Lower leg skin (tissue), 4 donors: Measurements from ENCODE around the gene UBTD1. TPM values are rescaled to one million over a fixed set of nuclear protein-coding genes. Genes with fewer than 3 reads are reported as not detected.

Experiments used
- DNase-seq, 2 donors: peaks; one replicate each; pipeline ENCODE4 v3.0.0-alpha.2; 2019; ENCODE audit warnings: low spot score in 2 of 2
- H3K4me3 ChIP-seq: fragments of 200-600 bp; sonication (generic); 2 replicates; pipeline ENCODE4 v1.5.1; 2017; ENCODE audit warnings: mild to moderate bottlenecking, low read depth; ENCODE audit not compliant: poor library complexity, severe bottlenecking
- CTCF ChIP-seq, 3 donors: fragments of 450-650 bp; IDR thresholded peaks; one replicate each; pipeline ENCODE4 v1.5.1; 2016; ENCODE audit warnings: antibody characterized with exemption in 3 of 3, mild to moderate bottlenecking in 3 of 3, moderate library complexity in 2 of 3
- POLR2A ChIP-seq, 2 donors: fragments of 450-650 bp; IDR thresholded peaks; one replicate each; pipeline ENCODE4 v1.6.1; 2016 to 2017; ENCODE audit warnings: antibody characterized with exemption in 2 of 2, mild to moderate bottlenecking in 1 of 2, moderate library complexity in 1 of 2
- WGBS, 2 donors: methylation state at CpG; one replicate each; pipeline ENCODE4 v1.1.5; 2018; 5-methylcytosine and 5-hydroxymethylcytosine counted together
- intact Hi-C: fragments of 100-400 bp; cut with DNase I; formaldehyde crosslinking; loops from one replicate; pipeline ENCODE4 v1.15.0; 2023; ENCODE audit warnings: low total_unique reads
- total RNA-seq, 4 donors: library from RNA; depleted of rRNA; stranded (reverse); fragments of >200 nt; gene quantifications; one replicate each; pipeline ENCODE4 v1.1.0, GENCODE V29; 2016

UBTD1 gene
- total RNA-seq, 4 donors from 2014 or later = 42.7 to 60.6 (median 59.6) TPM

- 91 to 97% methylated on average over 5 of the region's 5 CpGs for WGBS, 2 donors
- no peak for TF ChIP-seq POLR2A (IDR thresholded peaks at IDR 0.05)
- TF ChIP-seq CTCF (IDR thresholded peaks at IDR 0.05) = no peak
- intact Hi-C loops = no loop called here
Observed at GRCh38 chr10:97585439-97585811, 86.7 kb downstream of the UBTD1 start.

GRCh38 chr10:97587183-97587582, 88.5 kb downstream of the UBTD1 start:
- 91% methylated on average over 2 of the region's 2 CpGs for WGBS, 2 donors
- no peak for DNase-seq
- intact Hi-C loops = no loop called here
- H3K4me3 ChIP-seq = no peak overlapping the region
- TF ChIP-seq POLR2A (IDR thresholded peaks at IDR 0.05) (no peak), CTCF (IDR thresholded peaks at IDR 0.05) (no peak)

More at GRCh38 chr10:97585439-97585811, 86.7 kb downstream of the UBTD1 start:
- DNase-seq = no peak
- no peak overlapping the region for H3K4me3 ChIP-seq

GRCh38 chr10:97589479-97589878, 90.8 kb downstream of the UBTD1 start, which contains the start of gene C10orf62:
Gene C10orf62 (plus strand): TSS chr10:97589721. CDS start chr10:97589898, 177 bp downstream.
- 52 to 78% methylated on average over 3 of the region's 3 CpGs for WGBS, 2 donors
- no peak within 1 kb of the TSS for H3K4me3 ChIP-seq
- TF ChIP-seq POLR2A (IDR thresholded peaks at IDR 0.05) (no peak), CTCF (IDR thresholded peaks at IDR 0.05) (no peak)
- no peak for DNase-seq
- intact Hi-C loops = no loop called here

- no peak for DNase-seq
- H3K4me3 ChIP-seq = no peak overlapping the region
- no peak for TF ChIP-seq POLR2A (IDR thresholded peaks at IDR 0.05)
- TF ChIP-seq CTCF (IDR thresholded peaks at IDR 0.05) = no peak
- 89 to 90% methylated on average over 12 to 15 of the region's 15 CpGs for WGBS, 2 donors
- intact Hi-C loops = no loop called here
Observed at GRCh38 chr10:97590082-97590747, 91.5 kb downstream of the UBTD1 start.

- TF ChIP-seq POLR2A (IDR thresholded peaks at IDR 0.05) = no peak
- TF ChIP-seq CTCF (IDR thresholded peaks at IDR 0.05) = no peak
- intact Hi-C loops = no loop called here
- WGBS, 2 donors = 67 to 79% methylated on average over 5 of the region's 5 CpGs
- no peak for DNase-seq
- H3K4me3 ChIP-seq = no peak overlapping the region
Observed at GRCh38 chr10:97590748-97591495, 92.2 kb downstream of the UBTD1 start.
